Measurements from ENCODE around the gene RBM19.

RBM19 gene

GRCh38 chr12:113959096-113959495 is 7.0 kb downstream of the RBM19 start:
- no peaks in the 10 kb centered on the region for H3K27me3 ChIP-seq (replicated peaks; ENCODE audit: control insufficient read depth, insufficient read depth, low read length)
- DNase-seq (ENCODE audit: extremely low read depth, insufficient read length), result no peak
- TF ChIP-seq CTCF (IDR thresholded peaks at IDR 0.05; ENCODE audit: insufficient read depth, low read length, poor library complexity, severe bottlenecking), result no peak
- H3K36me3 ChIP-seq (ENCODE audit: control insufficient read depth, insufficient read depth, low read length), result peaks cover 37% of the 10 kb centered on the region
- H3K4me3 ChIP-seq (replicated peaks; ENCODE audit: low read depth, low read length), result no peak overlapping the region

GRCh38 chr12:113958108-113958507 is 8.0 kb downstream of the RBM19 start:
- Histone ChIP-seq H3K4me3 (replicated peaks; ENCODE audit: low read depth, low read length) (no peak overlapping the region), H3K36me3 (ENCODE audit: control insufficient read depth, insufficient read depth, low read length) (peaks cover 37% of the 10 kb centered on the region), H3K27me3 (replicated peaks; ENCODE audit: control insufficient read depth, insufficient read depth, low read length) (no peaks in the 10 kb centered on the region)
- no peak for DNase-seq (ENCODE audit: extremely low read depth, insufficient read length)
- TF ChIP-seq CTCF (IDR thresholded peaks at IDR 0.05; ENCODE audit: insufficient read depth, low read length, poor library complexity, severe bottlenecking), result no peak

GRCh38 chr12:113957627-113958026 is 8.5 kb downstream of the RBM19 start:
- no peak for DNase-seq (ENCODE audit: extremely low read depth, insufficient read length)
- Histone ChIP-seq H3K27me3 (replicated peaks; ENCODE audit: control insufficient read depth, insufficient read depth, low read length) (no peaks in the 10 kb centered on the region), H3K36me3 (ENCODE audit: control insufficient read depth, insufficient read depth, low read length) (peaks cover 37% of the 10 kb centered on the region), H3K4me3 (replicated peaks; ENCODE audit: low read depth, low read length) (no peak overlapping the region)
- no peak for TF ChIP-seq CTCF (IDR thresholded peaks at IDR 0.05; ENCODE audit: insufficient read depth, low read length, poor library complexity, severe bottlenecking)

- peaks cover 39% of the 10 kb centered on the region for H3K36me3 ChIP-seq (ENCODE audit: control insufficient read depth, insufficient read depth, low read length)
Observed at GRCh38 chr12:113955109-113955970, 10.8 kb downstream of the RBM19 start.

GRCh38 chr12:113954547-113954946 is 11.6 kb downstream of the RBM19 start:
- no peak for DNase-seq (ENCODE audit: extremely low read depth, insufficient read length)
- Histone ChIP-seq H3K4me3 (replicated peaks; ENCODE audit: low read depth, low read length) (no peak overlapping the region), H3K27me3 (replicated peaks; ENCODE audit: control insufficient read depth, insufficient read depth, low read length) (no peaks in the 10 kb centered on the region), H3K36me3 (ENCODE audit: control insufficient read depth, insufficient read depth, low read length) (peaks cover 41% of the 10 kb centered on the region)
- TF ChIP-seq CTCF (IDR thresholded peaks at IDR 0.05; ENCODE audit: insufficient read depth, low read length, poor library complexity, severe bottlenecking), result no peak

More at GRCh38 chr12:113955109-113955970, 10.8 kb downstream of the RBM19 start:
- TF ChIP-seq CTCF (IDR thresholded peaks at IDR 0.05; ENCODE audit: insufficient read depth, low read length, poor library complexity, severe bottlenecking), result peak; percentile 62
- DNase-seq (ENCODE audit: extremely low read depth, insufficient read length), result no peak
- Histone ChIP-seq H3K4me3 (replicated peaks; ENCODE audit: low read depth, low read length) (no peak overlapping the region), H3K27me3 (replicated peaks; ENCODE audit: control insufficient read depth, insufficient read depth, low read length) (no peaks in the 10 kb centered on the region)

All from GM06990 (cell line).